Sigmoid colon (tissue), 4 donors: ENCODE measurements around the gene PRPF40A.

Experiments used
- POLR2A ChIP-seq, 2 donors: fragments of 450-650 bp; IDR thresholded peaks; one replicate each; pipeline ENCODE4 v1.6.1; 2016; ENCODE audit warnings: antibody characterized with exemption in 2 of 2, mild to moderate bottlenecking in 2 of 2, moderate library complexity in 2 of 2
- POLR2AphosphoS5 ChIP-seq, 4 donors: sonication (generic); formaldehyde crosslinking; IDR thresholded peaks; one replicate each; pipeline ENCODE4 v1.6.1; 2017; ENCODE audit warnings: antibody characterized with exemption in 4 of 4
- TF ChIP-seq, protein P1 (sequence below), 4 experiments: fragments of 450-650 bp in 3 of 4; fragments of 200-600 bp in 1 of 4; IDR thresholded peaks; one replicate each; pipeline ENCODE4 v1.5.1; 2016 to 2019; ENCODE audit warnings: antibody characterized with exemption in 4 of 4, mild to moderate bottlenecking in 3 of 4, moderate library complexity in 2 of 4

DNA sequence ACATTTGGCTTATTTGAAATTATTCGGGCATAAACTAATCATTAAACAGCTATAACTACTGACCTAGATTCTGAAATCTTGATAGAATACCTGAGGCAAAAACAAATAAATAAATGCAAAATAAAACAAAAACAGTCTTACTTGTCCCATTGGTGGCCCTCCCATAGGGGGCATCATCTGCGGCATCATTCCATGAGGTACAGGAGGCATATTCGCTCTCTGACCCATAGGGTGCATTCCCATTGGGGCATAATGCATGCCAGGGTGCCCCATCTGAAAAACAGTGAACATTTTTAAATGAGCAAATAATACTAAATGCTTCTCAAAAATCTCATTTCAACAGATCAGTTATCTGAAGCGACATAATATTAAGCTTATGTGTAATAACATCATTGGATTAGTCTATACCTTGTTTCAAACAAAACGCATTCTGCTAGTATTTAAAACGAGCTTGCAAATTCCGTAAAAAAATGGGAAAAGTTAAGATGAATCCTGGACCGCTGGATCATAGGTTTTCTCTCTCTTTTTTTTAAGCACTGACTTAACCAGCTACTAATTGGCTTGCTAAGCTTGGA is 1.3 kb downstream of the PRPF40A start:
- TF ChIP-seq POLR2A (IDR thresholded peaks at IDR 0.05) (no peak), POLR2AphosphoS5 (IDR thresholded peaks at IDR 0.05) (no peak)
- TF ChIP-seq, protein P1, sequence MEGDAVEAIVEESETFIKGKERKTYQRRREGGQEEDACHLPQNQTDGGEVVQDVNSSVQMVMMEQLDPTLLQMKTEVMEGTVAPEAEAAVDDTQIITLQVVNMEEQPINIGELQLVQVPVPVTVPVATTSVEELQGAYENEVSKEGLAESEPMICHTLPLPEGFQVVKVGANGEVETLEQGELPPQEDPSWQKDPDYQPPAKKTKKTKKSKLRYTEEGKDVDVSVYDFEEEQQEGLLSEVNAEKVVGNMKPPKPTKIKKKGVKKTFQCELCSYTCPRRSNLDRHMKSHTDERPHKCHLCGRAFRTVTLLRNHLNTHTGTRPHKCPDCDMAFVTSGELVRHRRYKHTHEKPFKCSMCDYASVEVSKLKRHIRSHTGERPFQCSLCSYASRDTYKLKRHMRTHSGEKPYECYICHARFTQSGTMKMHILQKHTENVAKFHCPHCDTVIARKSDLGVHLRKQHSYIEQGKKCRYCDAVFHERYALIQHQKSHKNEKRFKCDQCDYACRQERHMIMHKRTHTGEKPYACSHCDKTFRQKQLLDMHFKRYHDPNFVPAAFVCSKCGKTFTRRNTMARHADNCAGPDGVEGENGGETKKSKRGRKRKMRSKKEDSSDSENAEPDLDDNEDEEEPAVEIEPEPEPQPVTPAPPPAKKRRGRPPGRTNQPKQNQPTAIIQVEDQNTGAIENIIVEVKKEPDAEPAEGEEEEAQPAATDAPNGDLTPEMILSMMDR (IDR thresholded peaks at IDR 0.05), result peak in 2 of 4 experiments; percentile 9 to 12
